Smooth muscle cell (in vitro differentiated cells): ENCODE data around the gene SYNGAP1. TPM values are rescaled to one million over a fixed set of nuclear protein-coding genes. Genes with fewer than 3 reads are reported as not detected.

Experiments used
- DNase-seq: peaks from one replicate; lab custom pipeline; 2025; ENCODE audit not compliant: unreplicated experiment; lab: John Stamatoyannopoulos, UW
- H2AFZ ChIP-seq: fragments of 200-600 bp; sonication (generic); 2 replicates; pipeline ENCODE4 v1.6.0; 2016; ENCODE audit warnings: antibody characterized with exemption, low read depth, mild to moderate bottlenecking
- H3F3A ChIP-seq: fragments of 200-600 bp; sonication (generic); 2 replicates; pipeline ENCODE4 v1.6.0; 2017; ENCODE audit warnings: antibody characterized with exemption, low read depth
- H3K27ac ChIP-seq: fragments of 200-600 bp; sonication (generic); 2 replicates; pipeline ENCODE4 v1.5.1; 2016; ENCODE audit warnings: low read depth, mild to moderate bottlenecking
- H3K27me3 ChIP-seq: fragments of 200-600 bp; sonication (generic); 2 replicates; pipeline ENCODE4 v1.6.1; 2016; ENCODE audit warnings: low read depth, mild to moderate bottlenecking
- H3K36me3 ChIP-seq: fragments of 200-600 bp; sonication (generic); 2 replicates; pipeline ENCODE4 v1.5.1; 2016; ENCODE audit warnings: low read depth
- H3K4me1 ChIP-seq: fragments of 200-600 bp; sonication (generic); 2 replicates; pipeline ENCODE4 v1.5.1; 2016; ENCODE audit warnings: low read depth
- H3K4me2 ChIP-seq: fragments of 200-600 bp; sonication (generic); 2 replicates; pipeline ENCODE4 v1.6.0; 2016; ENCODE audit warnings: mild to moderate bottlenecking
- H3K4me3 ChIP-seq: fragments of 200-600 bp; sonication (generic); 2 replicates; pipeline ENCODE4 v1.5.1; 2016; ENCODE audit warnings: mild to moderate bottlenecking
- H3K79me2 ChIP-seq: fragments of 200-600 bp; sonication (generic); 2 replicates; pipeline ENCODE4 v1.6.0; 2016; ENCODE audit warnings: low read depth, mild to moderate bottlenecking
- H3K9ac ChIP-seq: fragments of 200-600 bp; sonication (generic); 2 replicates; pipeline ENCODE4 v1.6.0; 2016; ENCODE audit warnings: low read depth
- H3K9me3 ChIP-seq: fragments of 200-600 bp; sonication (generic); replicated peaks from 2 replicates; pipeline ENCODE4 v1.5.1; 2016; ENCODE audit warnings: low read depth
- H4K20me1 ChIP-seq: fragments of 200-600 bp; sonication (generic); 2 replicates; pipeline ENCODE4 v1.6.0; 2016; ENCODE audit warnings: low read depth
- CTCF ChIP-seq: fragments of 200-600 bp; sonication (generic); IDR thresholded peaks from 2 replicates; pipeline ENCODE4 v1.5.1; 2017; ENCODE audit warnings: borderline replicate concordance, mild to moderate bottlenecking, antibody characterized with exemption; ENCODE audit not compliant: insufficient read depth, poor library complexity, severe bottlenecking
- WGBS: methylation state at CpG from one replicate; pipeline ENCODE4 v1.1.7; 2016; ENCODE audit warnings: low lambda C conversion rate; 5-methylcytosine and 5-hydroxymethylcytosine counted together
- polyA plus RNA-seq: library from polyadenylated mRNA; unstranded; fragments of >200 nt; fragmentation: Nextera tagmentation; extraction: Ambion mirVana; gene quantifications from 2 replicates; pipeline ENCODE4 v1.2.1, GENCODE V29; 2016
- total RNA-seq: library from RNA; depleted of rRNA; stranded (reverse); fragments of >200 nt; gene quantifications from 2 replicates; pipeline ENCODE4 v1.2.3, GENCODE V29; 2014

The SYNGAP1 gene
- total and polyA plus RNA-seq, 2 experiments from 2014 or later = 1.9 to 10.4 TPM

DNA sequence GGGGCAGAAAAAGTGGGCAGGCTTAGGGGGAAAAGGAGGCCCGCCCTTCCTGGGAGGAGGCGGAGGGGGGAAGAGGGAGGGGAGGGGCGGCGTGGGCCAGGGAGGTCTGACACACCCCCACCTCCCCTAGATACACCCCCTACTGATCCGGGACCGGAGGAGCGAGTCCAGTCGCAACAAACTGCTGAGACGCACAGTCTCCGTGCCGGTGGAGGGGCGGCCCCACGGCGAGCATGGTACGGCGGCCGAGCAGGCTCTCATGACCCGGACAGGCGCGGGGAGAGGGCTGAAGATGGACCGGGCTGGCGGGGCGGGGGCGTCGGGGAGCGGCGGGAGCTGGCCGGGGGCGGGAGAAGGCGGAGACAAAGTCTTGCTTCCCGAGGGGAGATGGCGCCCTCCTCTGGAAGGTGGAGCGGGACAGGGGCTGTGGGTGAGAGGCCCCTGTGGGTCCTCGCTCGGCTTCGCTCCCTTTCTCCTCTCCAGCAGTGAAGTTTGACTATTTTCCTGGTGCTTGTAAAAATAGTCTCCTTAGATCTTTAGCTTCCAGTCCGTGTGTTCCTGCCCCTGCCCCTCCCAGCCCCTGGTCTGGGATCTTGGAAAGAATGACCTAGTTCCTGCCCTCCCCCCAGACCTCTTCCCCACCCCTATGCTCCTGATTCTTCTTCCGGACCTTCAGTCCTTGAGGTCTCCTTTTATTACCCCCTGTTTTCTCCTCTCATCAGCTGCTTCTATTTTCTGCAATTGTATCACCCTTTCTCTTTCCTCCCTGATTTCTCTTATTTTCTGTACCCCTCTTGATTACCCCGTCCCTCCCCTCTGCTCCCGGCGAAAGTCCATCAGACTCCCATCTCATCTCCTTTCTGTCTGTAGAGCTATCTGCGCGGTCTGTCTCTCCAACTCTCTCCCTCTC, 6.1 kb downstream of the SYNGAP1 start:
- peaks cover 45% of the 10 kb centered on the region for H3K79me2 ChIP-seq
- no peaks in the 10 kb centered on the region for H3K9me3 ChIP-seq
- H2AFZ ChIP-seq = no peak overlapping the region
- H3K4me3 ChIP-seq = peak overlapping the region; percentile 57
- H3K4me2 ChIP-seq = peak overlapping the region; percentile 86
- peaks cover 32% of the 10 kb centered on the region for H3K4me1 ChIP-seq
- H3K9ac ChIP-seq = peak overlapping the region; percentile 59
- peaks cover 34% of the 10 kb centered on the region for H4K20me1 ChIP-seq
- peak; percentile 49 for TF ChIP-seq CTCF
- no peaks in the 10 kb centered on the region for H3K27me3 ChIP-seq
- DNase-seq = peak; percentile 77
- peak overlapping the region; percentile 77 for H3K27ac ChIP-seq
- peaks cover 19% of the 10 kb centered on the region for H3F3A ChIP-seq
- H3K36me3 ChIP-seq = no peaks in the 10 kb centered on the region
- WGBS = 5% methylated on average over 18 of the region's 43 CpGs

DNA sequence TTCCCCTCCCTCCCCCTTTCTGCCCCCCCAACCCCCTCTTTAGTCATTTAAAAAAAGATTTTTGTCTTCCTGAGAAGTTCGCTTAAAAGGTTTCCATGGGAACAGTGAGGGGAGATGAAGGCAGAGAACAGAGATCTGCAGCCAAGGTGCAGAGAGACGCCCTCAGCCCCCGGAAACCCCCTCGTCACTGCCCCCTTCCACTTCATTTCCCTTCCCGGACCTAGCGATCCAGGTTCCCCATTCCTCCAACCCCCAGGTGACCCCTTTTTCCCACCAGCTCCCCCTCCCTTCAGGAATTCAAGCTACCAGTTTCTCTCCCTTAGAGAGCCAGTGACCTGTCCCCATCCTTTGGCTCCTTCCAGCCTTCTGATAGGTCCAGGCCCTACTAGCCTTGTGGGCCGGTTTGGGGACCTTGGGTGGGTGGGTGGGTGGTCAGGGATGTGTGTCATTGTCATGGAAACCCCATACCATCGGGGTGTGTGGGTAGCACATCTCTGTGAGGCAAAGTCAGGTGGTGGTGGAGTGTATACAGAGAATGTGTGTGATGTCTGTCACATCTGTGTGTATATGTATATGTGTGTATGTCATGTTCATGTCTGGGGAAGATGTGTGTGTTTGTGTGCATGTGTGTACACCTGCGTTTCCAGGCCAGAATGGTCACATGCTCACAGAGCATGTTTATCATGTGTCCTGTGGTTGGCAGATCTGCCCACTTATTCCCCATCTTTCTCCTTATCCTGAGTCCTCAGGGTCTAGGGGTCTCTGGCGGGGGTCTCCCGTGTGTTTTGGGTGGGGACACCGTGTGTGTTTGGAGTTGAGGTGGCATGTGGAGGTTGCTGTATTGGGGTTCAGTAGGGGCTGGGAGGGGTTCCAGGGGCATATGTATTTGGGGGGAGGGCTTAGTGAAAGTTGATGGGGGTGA, 7.0 kb downstream of the SYNGAP1 start:
- Histone ChIP-seq H3K79me2 (peaks cover 37% of the 10 kb centered on the region), H3K4me1 (peaks cover 29% of the 10 kb centered on the region), H3F3A (peaks cover 19% of the 10 kb centered on the region), H3K4me3 (peak overlapping the region; percentile 57), H3K27ac (peak overlapping the region; percentile 77), H3K36me3 (no peaks in the 10 kb centered on the region), H3K9me3 (no peaks in the 10 kb centered on the region), H3K4me2 (peak overlapping the region; percentile 86), H3K27me3 (no peaks in the 10 kb centered on the region), H4K20me1 (peaks cover 43% of the 10 kb centered on the region), H2AFZ (no peak overlapping the region), H3K9ac (peak overlapping the region; percentile 70)
- 23% methylated on average over 12 of the region's 12 CpGs for WGBS
- TF ChIP-seq CTCF = no peak
- DNase-seq = no peak

DNA sequence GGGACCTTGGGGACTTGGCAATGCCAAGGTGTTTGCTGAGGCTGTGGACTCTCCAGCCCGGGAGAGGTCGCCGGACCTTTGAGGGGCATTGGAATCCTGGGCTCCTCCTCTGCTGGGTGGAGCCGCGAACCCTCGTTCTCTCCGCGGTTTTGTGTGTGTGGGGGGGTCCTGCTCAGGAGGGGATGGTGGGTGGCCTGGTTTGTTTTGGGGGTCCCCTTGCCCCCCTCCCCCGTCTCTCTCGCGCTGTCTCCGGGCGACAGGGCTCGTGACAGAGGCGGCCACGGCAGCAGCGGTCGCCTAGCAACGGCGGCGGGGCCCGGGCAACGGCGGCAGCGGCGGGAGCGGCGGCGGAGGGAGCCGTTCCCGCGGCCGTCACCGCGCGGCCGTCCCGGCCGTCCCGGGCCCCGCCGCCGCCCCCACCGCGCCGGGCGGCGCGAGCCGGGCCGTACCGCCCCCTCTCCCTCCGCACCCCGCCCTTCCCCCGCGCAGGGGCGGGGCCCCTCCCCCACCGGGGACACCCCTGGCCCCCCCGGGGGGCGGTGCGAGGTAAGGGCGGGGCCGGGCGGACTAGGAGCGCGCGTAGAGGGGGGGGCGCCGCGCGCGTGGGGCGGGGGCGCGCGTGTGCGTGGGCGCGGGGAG, 7.8 kb downstream of the SYNGAP1 start:
- peak overlapping the region; percentile 70 for H3K9ac ChIP-seq
- H3K79me2 ChIP-seq = peaks cover 28% of the 10 kb centered on the region

More for the DNA sequence above, 7.8 kb downstream of the SYNGAP1 start:
- Histone ChIP-seq H3F3A (peaks cover 19% of the 10 kb centered on the region), H3K9me3 (no peaks in the 10 kb centered on the region), H2AFZ (no peak overlapping the region), H3K4me1 (peaks cover 35% of the 10 kb centered on the region), H3K4me3 (peak overlapping the region; percentile 57), H4K20me1 (peaks cover 52% of the 10 kb centered on the region), H3K27ac (peak overlapping the region; percentile 77), H3K36me3 (no peaks in the 10 kb centered on the region), H3K27me3 (no peaks in the 10 kb centered on the region), H3K4me2 (peak overlapping the region; percentile 86)
- no peak for DNase-seq
- TF ChIP-seq CTCF = no peak
- no CpG with 5 or more reads among the region's 79 CpGs for WGBS
